Effector memory CD8-positive, alpha-beta T cell (primary cell): ENCODE measurements around the gene SIL1.
A peak's percentile ranks its signal among the peaks of the same experiment; 100 is the strongest.

Experiments used
- ATAC-seq: fragments of 150-1000 bp; cut with Tn5 transposase; replicated peaks from 2 replicates; pipeline ENCODE4 v1.10.0; 2021; ENCODE audit warnings: mild to moderate bottlenecking, moderate library complexity
- DNase-seq, 3 experiments: peaks; one replicate each; pipeline ENCODE4 v3.0.0; 2021
- H3K27ac Mint-ChIP-seq, 2 donors: one replicate each; pipeline ENCODE4 v1.8.0; 2022; ENCODE audit warnings: mild to moderate bottlenecking in 2 of 2, mixed read lengths in 2 of 2, moderate library complexity in 2 of 2
- H3K27me3 Mint-ChIP-seq, 2 donors: one replicate each; pipeline ENCODE4 v1.8.0; 2022; ENCODE audit warnings: mixed read lengths in 2 of 2
- H3K36me3 Mint-ChIP-seq: one replicate; pipeline ENCODE4 v1.8.0; 2022; ENCODE audit warnings: mild to moderate bottlenecking, moderate library complexity, mixed read lengths; ENCODE audit not compliant: insufficient read depth
- H3K4me1 Mint-ChIP-seq, 2 donors: one replicate each; pipeline ENCODE4 v1.8.0; 2022; ENCODE audit warnings: low read depth in 2 of 2, mixed read lengths in 2 of 2
- H3K4me3 Mint-ChIP-seq, 2 donors: one replicate each; pipeline ENCODE4 v1.8.0; 2022; ENCODE audit warnings: mild to moderate bottlenecking in 2 of 2, mixed read lengths in 2 of 2, moderate library complexity in 2 of 2
- H3K9me3 Mint-ChIP-seq, 2 donors: one replicate each; pipeline ENCODE4 v1.8.0; 2022; ENCODE audit warnings: mixed read lengths in 2 of 2

SIL1 gene

GRCh38 chr5:139156814-139157213 is 41.4 kb downstream of the SIL1 start:
- Mint-ChIP-seq H3K27me3 (no peaks in the 10 kb centered on the region), H3K9me3 (no peaks in the 10 kb centered on the region), H3K27ac (no peak overlapping the region), H3K4me1 (peaks cover 0 to 6% of the 10 kb centered on the region in 2 donors), H3K36me3 (peaks cover 3% of the 10 kb centered on the region), H3K4me3 (no peak overlapping the region)
- ATAC-seq (no peak), DNase-seq (no peak)

DNA sequence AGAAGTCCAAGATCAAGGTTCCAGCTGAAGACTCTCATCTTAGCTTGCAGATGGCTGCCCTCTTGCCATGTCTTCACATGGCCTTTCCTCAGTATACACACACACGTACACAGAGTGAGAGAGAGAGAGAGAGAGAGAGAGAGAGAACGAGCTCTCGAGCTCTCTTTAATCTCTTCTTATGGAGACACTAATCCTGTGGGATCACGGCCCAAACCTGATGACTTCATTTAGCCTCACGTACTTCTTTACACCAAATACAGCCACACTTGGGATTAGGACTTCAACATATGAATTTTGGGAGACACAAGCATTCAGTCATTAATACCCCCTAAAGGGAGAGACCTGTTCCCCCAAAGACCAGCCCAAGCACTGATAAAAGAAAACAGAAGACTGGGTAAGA is 42.8 kb downstream of the SIL1 start:
- H3K4me1 Mint-ChIP-seq = peaks cover 1 to 7% of the 10 kb centered on the region in 2 donors
- H3K27ac Mint-ChIP-seq = no peak overlapping the region
- ATAC-seq = no peak
- H3K27me3 Mint-ChIP-seq = no peaks in the 10 kb centered on the region
- no peak overlapping the region for H3K4me3 Mint-ChIP-seq
- H3K9me3 Mint-ChIP-seq = no peaks in the 10 kb centered on the region
- DNase-seq = no peak
- H3K36me3 Mint-ChIP-seq = peaks cover 3% of the 10 kb centered on the region

GRCh38 chr5:139151902-139152301 is 46.3 kb downstream of the SIL1 start:
- Mint-ChIP-seq H3K4me3 (no peak overlapping the region), H3K36me3 (peaks cover 3% of the 10 kb centered on the region), H3K27ac (no peak overlapping the region), H3K27me3 (no peaks in the 10 kb centered on the region), H3K9me3 (no peaks in the 10 kb centered on the region), H3K4me1 (peaks cover 5 to 10% of the 10 kb centered on the region in 2 donors)
- ATAC-seq = no peak
- no peak for DNase-seq

- Mint-ChIP-seq H3K4me3 (no peak overlapping the region), H3K27ac (no peak overlapping the region), H3K4me1 (peaks cover 5 to 10% of the 10 kb centered on the region in 2 donors), H3K27me3 (no peaks in the 10 kb centered on the region), H3K36me3 (peaks cover 3% of the 10 kb centered on the region), H3K9me3 (no peaks in the 10 kb centered on the region)
- ATAC-seq (no peak), DNase-seq (no peak)
These were observed 47.7 kb downstream of the SIL1 start for GRCh38 chr5:139150367-139150999.

GRCh38 chr5:139149477-139150199 is 48.5 kb downstream of the SIL1 start:
- no peaks in the 10 kb centered on the region for H3K27me3 Mint-ChIP-seq
- ATAC-seq (no peak), DNase-seq (no peak)
- H3K36me3 Mint-ChIP-seq = peaks cover 3% of the 10 kb centered on the region
- no peak overlapping the region for H3K27ac Mint-ChIP-seq
- peaks cover 5 to 10% of the 10 kb centered on the region in 2 donors for H3K4me1 Mint-ChIP-seq
- H3K9me3 Mint-ChIP-seq = no peaks in the 10 kb centered on the region
- H3K4me3 Mint-ChIP-seq = no peak overlapping the region

- ATAC-seq (no peak), DNase-seq (no peak)
- Mint-ChIP-seq H3K4me3 (no peak overlapping the region), H3K9me3 (no peaks in the 10 kb centered on the region), H3K27me3 (no peaks in the 10 kb centered on the region), H3K27ac (no peak overlapping the region), H3K4me1 (peaks cover 5% of the 10 kb centered on the region in 2 donors), H3K36me3 (peaks cover 3% of the 10 kb centered on the region)
These were observed 49.2 kb downstream of the SIL1 start for GRCh38 chr5:139148986-139149385.

- DNase-seq (no peak), ATAC-seq (no peak)
- Mint-ChIP-seq H3K27ac (no peak overlapping the region), H3K27me3 (no peaks in the 10 kb centered on the region), H3K4me3 (no peak overlapping the region), H3K4me1 (peaks cover 5% of the 10 kb centered on the region in 2 donors), H3K9me3 (no peaks in the 10 kb centered on the region), H3K36me3 (peaks cover 3% of the 10 kb centered on the region)
These were observed 49.9 kb downstream of the SIL1 start for GRCh38 chr5:139148306-139148705.

DNA sequence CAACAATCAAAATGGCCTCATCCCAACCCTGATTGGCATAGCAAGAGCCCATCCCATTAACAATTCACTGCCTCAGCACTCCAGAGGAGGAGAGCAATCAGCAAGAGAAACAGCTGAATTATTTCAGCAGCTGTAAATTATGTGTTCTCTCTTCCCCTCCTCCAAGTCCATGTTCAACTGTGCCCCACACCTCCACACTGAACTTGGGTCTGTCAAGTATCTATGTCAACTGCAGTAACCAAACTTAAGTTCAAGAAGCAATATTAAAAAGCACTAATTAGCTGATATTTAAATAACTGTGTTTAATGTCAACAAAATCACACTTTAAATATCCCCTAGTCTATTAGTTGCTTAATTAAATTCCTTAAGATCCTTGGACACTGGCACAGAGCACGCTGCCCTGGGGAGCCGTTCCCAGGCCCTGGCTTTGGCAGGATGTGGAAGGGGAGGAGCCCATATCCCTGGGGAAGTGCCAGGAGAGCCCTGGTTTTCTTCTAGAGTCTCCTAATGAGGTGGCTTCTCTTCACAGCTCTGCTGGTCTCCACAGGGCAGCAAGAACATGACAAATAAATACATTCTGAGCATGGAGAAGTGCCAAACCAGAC is 50.6 kb downstream of the SIL1 start:
- DNase-seq = no peak
- Mint-ChIP-seq H3K36me3 (peaks cover 3% of the 10 kb centered on the region), H3K9me3 (no peaks in the 10 kb centered on the region), H3K4me1 (peaks cover 5% of the 10 kb centered on the region in 2 donors), H3K27me3 (no peaks in the 10 kb centered on the region), H3K27ac (peak overlapping the region in 1 of 2 donors; percentile 55), H3K4me3 (no peak overlapping the region)
- ATAC-seq = no peak

DNA sequence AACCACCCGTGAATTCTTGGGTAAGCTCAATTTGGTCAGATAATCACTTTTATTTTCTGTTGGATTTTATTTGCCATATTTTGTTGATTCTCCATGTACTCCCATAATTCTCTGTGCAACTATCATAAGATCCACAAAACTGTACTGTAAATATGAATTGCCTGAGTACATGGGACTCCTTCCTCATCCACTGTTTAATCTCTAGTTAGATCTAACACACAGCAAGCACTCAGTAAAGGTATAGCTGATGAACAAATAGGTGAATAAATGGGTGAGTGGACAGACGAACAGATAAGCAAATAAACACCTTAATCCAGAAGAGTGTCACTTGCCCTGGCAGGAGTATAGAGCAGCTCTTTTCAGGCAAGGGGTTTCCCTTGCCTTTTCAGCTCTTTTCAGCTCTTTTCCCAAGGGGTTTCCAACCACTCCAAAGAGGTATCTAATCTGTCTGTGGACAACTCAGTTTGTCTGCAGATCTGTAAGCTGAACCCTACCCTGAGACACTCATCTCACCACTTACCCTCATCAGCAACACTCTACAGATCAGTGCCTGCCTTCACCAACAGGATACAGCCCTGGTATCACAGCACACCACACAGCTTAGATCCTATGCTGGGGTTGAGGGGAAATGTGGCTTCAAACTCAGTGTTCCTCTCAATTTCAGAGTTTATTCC is 51.2 kb downstream of the SIL1 start:
- ATAC-seq (no peak), DNase-seq (no peak)
- Mint-ChIP-seq H3K27me3 (no peaks in the 10 kb centered on the region), H3K4me3 (no peak overlapping the region), H3K36me3 (peaks cover 2% of the 10 kb centered on the region), H3K27ac (peak overlapping the region in 1 of 2 donors; percentile 55), H3K4me1 (peaks cover 5 to 11% of the 10 kb centered on the region in 2 donors), H3K9me3 (no peaks in the 10 kb centered on the region)

DNA sequence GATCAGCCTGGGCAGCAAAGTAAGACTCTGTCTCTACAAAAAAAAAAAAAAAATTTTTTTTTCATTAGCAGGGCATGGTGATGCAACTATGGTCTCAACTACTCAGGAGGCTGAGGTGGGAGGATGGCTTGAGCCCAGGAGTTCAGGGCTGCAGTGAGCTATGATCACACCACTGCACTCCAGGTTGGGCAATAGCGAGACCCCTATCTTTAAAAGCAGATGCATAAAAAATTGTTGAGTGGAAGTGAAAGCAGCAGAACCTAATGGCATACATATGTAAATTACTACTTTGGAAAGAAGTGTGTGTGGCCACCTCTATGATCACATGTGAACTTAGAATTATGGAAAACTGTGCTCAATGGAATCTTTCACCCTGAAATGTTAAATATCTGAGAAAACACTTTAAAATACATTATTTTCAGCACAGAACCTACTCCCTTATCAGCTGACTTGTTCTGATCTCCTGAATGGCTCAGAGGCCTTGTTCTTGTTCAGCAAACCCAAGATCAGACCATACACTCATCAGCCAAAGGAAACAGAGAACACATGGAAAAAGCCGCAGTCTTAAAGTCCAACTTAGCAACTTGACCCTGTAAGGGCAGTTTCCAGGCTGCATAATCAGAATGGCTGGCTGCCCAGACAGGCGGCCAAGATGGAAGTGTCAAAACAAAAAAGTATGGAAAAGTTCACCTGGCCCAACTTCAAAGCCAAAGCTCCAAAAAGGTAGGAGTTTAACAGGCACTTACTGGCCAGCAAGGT is 56.5 kb downstream of the SIL1 start:
- Mint-ChIP-seq H3K4me1 (peaks cover 3 to 17% of the 10 kb centered on the region in 2 donors), H3K27ac (peak overlapping the region in 1 of 2 donors; percentile 15), H3K27me3 (no peaks in the 10 kb centered on the region), H3K36me3 (no peaks in the 10 kb centered on the region), H3K9me3 (no peaks in the 10 kb centered on the region), H3K4me3 (no peak overlapping the region)
- no peak for DNase-seq
- ATAC-seq = no peak

DNA sequence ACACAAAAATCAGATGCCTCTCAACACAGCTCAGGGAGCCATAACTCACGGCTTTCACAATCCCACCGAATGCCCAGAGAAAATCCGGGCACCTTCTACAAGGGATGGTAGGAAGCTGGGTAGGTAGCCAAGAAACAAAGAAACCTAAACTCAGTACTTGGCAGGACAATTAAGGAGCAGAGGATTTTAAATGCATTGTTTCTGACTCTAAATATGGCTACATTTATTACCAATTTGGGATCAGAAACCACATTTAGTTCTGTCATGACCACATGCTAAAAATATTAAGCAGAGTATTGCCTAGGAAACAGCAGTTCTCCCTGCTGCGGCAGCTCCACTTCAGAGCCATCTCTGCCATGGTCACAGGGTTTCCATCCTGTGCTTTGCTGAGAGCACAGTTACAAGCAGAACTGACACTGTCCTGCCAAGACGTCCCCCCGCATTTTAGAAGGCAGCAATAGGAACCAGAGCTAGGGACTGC is 57.5 kb downstream of the SIL1 start:
- no peak for ATAC-seq
- Mint-ChIP-seq H3K4me1 (peaks cover 7 to 17% of the 10 kb centered on the region in 2 donors), H3K27me3 (no peaks in the 10 kb centered on the region), H3K9me3 (no peaks in the 10 kb centered on the region), H3K36me3 (peaks cover 2% of the 10 kb centered on the region), H3K27ac (no peak overlapping the region), H3K4me3 (no peak overlapping the region)
- no peak for DNase-seq

- DNase-seq (no peak), ATAC-seq (no peak)
- Mint-ChIP-seq H3K27me3 (no peaks in the 10 kb centered on the region), H3K36me3 (peaks cover 2% of the 10 kb centered on the region), H3K4me1 (peaks cover 7 to 23% of the 10 kb centered on the region in 2 donors), H3K4me3 (no peak overlapping the region), H3K27ac (peak overlapping the region in 1 of 2 donors; percentile 41), H3K9me3 (no peaks in the 10 kb centered on the region)
These were observed 59.4 kb downstream of the SIL1 start for GRCh38 chr5:139138809-139139208.

GRCh38 chr5:139138109-139138508 is 60.1 kb downstream of the SIL1 start:
- Mint-ChIP-seq H3K27me3 (no peaks in the 10 kb centered on the region), H3K4me3 (no peak overlapping the region), H3K4me1 (peaks cover 7 to 23% of the 10 kb centered on the region in 2 donors), H3K27ac (no peak overlapping the region), H3K36me3 (peaks cover 2% of the 10 kb centered on the region), H3K9me3 (no peaks in the 10 kb centered on the region)
- DNase-seq (no peak), ATAC-seq (no peak)
